Astrocyte (in vitro differentiated cells and primary cell): ENCODE data around the gene CABCOCO1. TPM values are rescaled to one million over a fixed set of nuclear protein-coding genes. Genes with fewer than 3 reads are reported as not detected.

Experiments used
- DNase-seq: peaks from one replicate; pipeline ENCODE4 v3.0.0-alpha.2; 2010; ENCODE audit warnings: low read depth
- FAIRE-seq: peaks from 2 replicates; lab custom pipeline; 2011; peaks lifted over from hg19 to GRCh38; lab: Jason Lieb, UNC
- H2AFZ ChIP-seq: 2 replicates; pipeline ENCODE4 v1.6.0; 2012; ENCODE audit warnings: low read depth, low read length, inconsistent platforms
- H3K27ac ChIP-seq: 2 replicates; pipeline ENCODE4 v1.5.1; 2011; ENCODE audit warnings: low read depth, low read length, inconsistent platforms
- H3K27me3 ChIP-seq: 2 replicates; pipeline ENCODE4 v1.6.0; 2011; ENCODE audit warnings: low read length, inconsistent platforms; ENCODE audit not compliant: insufficient read depth
- H3K36me3 ChIP-seq: 2 replicates; pipeline ENCODE4 v1.5.1; 2011; ENCODE audit warnings: low read length, inconsistent platforms; ENCODE audit not compliant: insufficient read depth
- H3K4me1 ChIP-seq: 2 replicates; pipeline ENCODE4 v1.5.1; 2011; ENCODE audit warnings: low read length, inconsistent platforms; ENCODE audit not compliant: insufficient read depth
- H3K4me2 ChIP-seq: 2 replicates; pipeline ENCODE4 v1.6.0; 2012; ENCODE audit warnings: low read length, inconsistent platforms
- H3K4me3 ChIP-seq: 2 replicates; pipeline ENCODE4 v1.5.1; 2011; ENCODE audit warnings: low read depth, mild to moderate bottlenecking, low read length, inconsistent platforms; ENCODE audit not compliant: insufficient read depth
- H3K79me2 ChIP-seq: 2 replicates; pipeline ENCODE4 v1.6.0; 2012; ENCODE audit warnings: mild to moderate bottlenecking, low read length, inconsistent platforms; ENCODE audit not compliant: insufficient read depth
- H3K9ac ChIP-seq: 2 replicates; pipeline ENCODE4 v1.6.0; 2012; ENCODE audit warnings: mild to moderate bottlenecking, low read length, inconsistent platforms
- H3K9me3 ChIP-seq: 2 replicates; pipeline ENCODE4 v1.5.1; 2012; ENCODE audit warnings: low read depth, mild to moderate bottlenecking, low read length, inconsistent platforms; ENCODE audit not compliant: insufficient read depth
- H4K20me1 ChIP-seq: 2 replicates; pipeline ENCODE4 v1.6.0; 2012; ENCODE audit warnings: low read length, inconsistent platforms; ENCODE audit not compliant: insufficient read depth
- H3K27ac Mint-ChIP-seq: one replicate; pipeline ENCODE4 v1.8.0; 2021; ENCODE audit warnings: mild to moderate bottlenecking, mixed read lengths; ENCODE audit not compliant: unreplicated experiment
- H3K27me3 Mint-ChIP-seq: one replicate; pipeline ENCODE4 v1.8.0; 2021; ENCODE audit warnings: low read depth, mixed read lengths; ENCODE audit not compliant: unreplicated experiment
- H3K36me3 Mint-ChIP-seq: one replicate; pipeline ENCODE4 v1.8.0; 2021; ENCODE audit warnings: low read depth, mixed read lengths; ENCODE audit not compliant: unreplicated experiment
- H3K4me1 Mint-ChIP-seq: one replicate; pipeline ENCODE4 v1.8.0; 2021; ENCODE audit warnings: low read depth, mixed read lengths; ENCODE audit not compliant: unreplicated experiment
- H3K4me3 Mint-ChIP-seq: one replicate; pipeline ENCODE4 v1.8.0; 2021; ENCODE audit warnings: mild to moderate bottlenecking, moderate library complexity, mixed read lengths; ENCODE audit not compliant: unreplicated experiment
- H3K9me3 Mint-ChIP-seq: one replicate; pipeline ENCODE4 v1.8.0; 2021; ENCODE audit warnings: mild to moderate bottlenecking, mixed read lengths; ENCODE audit not compliant: unreplicated experiment
- CTCF ChIP-seq: IDR thresholded peaks from 2 replicates; pipeline ENCODE4 v1.5.1; 2011; ENCODE audit warnings: low read depth, mild to moderate bottlenecking, inconsistent platforms, low read length, moderate library complexity; ENCODE audit not compliant: insufficient read depth
- EZH2 ChIP-seq: IDR thresholded peaks from 2 replicates; pipeline ENCODE4 v1.6.1; 2012; ENCODE audit warnings: mild to moderate bottlenecking, low read length, inconsistent platforms; ENCODE audit not compliant: insufficient read depth
- total RNA-seq: library from RNA; stranded (reverse); gene quantifications from 2 replicates; pipeline ENCODE4 v1.2.1, GENCODE V29; 2021

The CABCOCO1 gene
- total RNA-seq, 1 donor from 2014 or later = 0.23 TPM

GRCh38 chr10:61643316-61643751 lies 19.4 kb upstream of the CABCOCO1 start:
- Histone ChIP-seq H3K36me3 (no peaks in the 10 kb centered on the region), H4K20me1 (no peaks in the 10 kb centered on the region), H3K4me3 (peak overlapping the region; percentile 13), H3K27me3 (no peaks in the 10 kb centered on the region), H3K9ac (peak overlapping the region; percentile 43), H3K9me3 (no peaks in the 10 kb centered on the region), H3K79me2 (no peaks in the 10 kb centered on the region), H2AFZ (no peak overlapping the region), H3K27ac (peak overlapping the region; percentile 76), H3K4me1 (peaks cover 13% of the 10 kb centered on the region), H3K4me2 (peak overlapping the region; percentile 71)
- peaks cover 7% of the 10 kb centered on the region for H3K4me1 Mint-ChIP-seq
- no peak overlapping the region for H3K27ac Mint-ChIP-seq
- no peak overlapping the region for H3K4me3 Mint-ChIP-seq
- TF ChIP-seq EZH2 = no peak
- no peak for TF ChIP-seq CTCF
- no peaks in the 10 kb centered on the region for H3K36me3 Mint-ChIP-seq
- H3K27me3 Mint-ChIP-seq = no peaks in the 10 kb centered on the region
- DNase-seq = peak; percentile 93
- peaks cover 2% of the 10 kb centered on the region for H3K9me3 Mint-ChIP-seq
- peak; percentile 68 for FAIRE-seq

DNA sequence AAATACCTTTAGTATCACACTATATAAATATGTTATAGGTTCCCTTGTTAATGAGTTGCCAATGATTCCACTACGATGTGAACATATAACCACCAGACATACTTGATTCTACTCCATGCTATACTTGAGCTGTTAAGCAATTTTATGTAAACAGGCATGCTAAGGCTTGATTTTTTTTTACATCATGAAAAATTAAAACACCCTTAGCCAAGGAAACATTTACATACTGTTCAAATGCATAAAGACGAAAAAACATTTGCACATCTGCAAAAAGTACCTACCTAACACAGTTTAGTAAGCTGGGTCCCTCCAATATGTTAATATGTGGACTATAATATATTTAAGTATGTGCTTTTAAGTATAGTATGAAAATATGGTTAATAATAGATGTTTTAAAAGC lies 9.0 kb upstream of the CABCOCO1 start:
- Histone ChIP-seq H2AFZ (no peak overlapping the region), H3K27ac (no peak overlapping the region), H3K9me3 (no peaks in the 10 kb centered on the region), H3K4me3 (no peak overlapping the region), H3K36me3 (no peaks in the 10 kb centered on the region), H3K4me2 (no peak overlapping the region), H3K79me2 (no peaks in the 10 kb centered on the region), H3K4me1 (no peaks in the 10 kb centered on the region), H3K27me3 (no peaks in the 10 kb centered on the region), H4K20me1 (no peaks in the 10 kb centered on the region), H3K9ac (no peak overlapping the region)
- H3K27ac Mint-ChIP-seq = no peak overlapping the region
- H3K4me1 Mint-ChIP-seq = no peaks in the 10 kb centered on the region
- TF ChIP-seq CTCF = no peak
- no peak for TF ChIP-seq EZH2
- DNase-seq (no peak), FAIRE-seq (no peak)
- H3K27me3 Mint-ChIP-seq = no peaks in the 10 kb centered on the region
- H3K4me3 Mint-ChIP-seq = no peak overlapping the region
- no peaks in the 10 kb centered on the region for H3K9me3 Mint-ChIP-seq
- no peaks in the 10 kb centered on the region for H3K36me3 Mint-ChIP-seq

DNA sequence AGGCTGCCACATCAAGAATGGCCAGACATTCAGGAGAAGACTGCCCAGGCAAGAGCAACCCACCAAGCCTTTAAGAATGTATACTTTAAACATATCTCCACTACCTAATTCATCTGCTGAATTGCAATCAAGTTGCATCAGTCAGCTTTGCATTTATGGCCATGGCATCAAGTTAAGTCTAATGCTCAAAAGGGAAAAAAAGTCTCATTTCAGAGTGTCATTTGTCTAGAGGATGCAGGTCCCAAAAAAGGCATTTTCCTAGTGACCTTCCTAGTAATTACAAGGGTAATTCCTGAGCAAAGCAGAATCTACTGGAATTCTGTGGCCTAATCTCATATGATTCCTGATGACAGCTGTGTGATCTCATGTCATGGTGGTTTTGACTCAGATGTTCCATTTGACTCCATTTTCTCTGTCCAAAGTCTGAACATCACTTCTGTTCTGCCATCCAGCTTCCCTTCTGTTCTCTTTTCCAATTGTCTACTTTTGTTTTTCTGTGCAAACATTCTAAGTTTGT lies 7.3 kb upstream of the CABCOCO1 start:
- Histone ChIP-seq H3K9me3 (no peaks in the 10 kb centered on the region), H4K20me1 (no peaks in the 10 kb centered on the region), H3K36me3 (no peaks in the 10 kb centered on the region), H3K4me3 (no peak overlapping the region), H3K27ac (no peak overlapping the region), H3K9ac (no peak overlapping the region), H2AFZ (no peak overlapping the region), H3K79me2 (no peaks in the 10 kb centered on the region), H3K4me1 (no peaks in the 10 kb centered on the region), H3K27me3 (no peaks in the 10 kb centered on the region), H3K4me2 (no peak overlapping the region)
- TF ChIP-seq CTCF (no peak), EZH2 (no peak)
- no peaks in the 10 kb centered on the region for H3K36me3 Mint-ChIP-seq
- no peak overlapping the region for H3K4me3 Mint-ChIP-seq
- FAIRE-seq (no peak), DNase-seq (no peak)
- no peaks in the 10 kb centered on the region for H3K4me1 Mint-ChIP-seq
- H3K27ac Mint-ChIP-seq = peak overlapping the region; percentile 16
- H3K27me3 Mint-ChIP-seq = no peaks in the 10 kb centered on the region
- H3K9me3 Mint-ChIP-seq = no peaks in the 10 kb centered on the region
